Ectodermal cell (in vitro differentiated cells): ENCODE measurements around the gene FAM83C.

Experiments
- H3K27ac ChIP-seq: 2 replicates; pipeline ENCODE4 v1.7.0; 2013; ENCODE audit warnings: mild to moderate bottlenecking, low read depth, low read length; ENCODE audit not compliant: insufficient read depth, poor library complexity, severe bottlenecking
- H3K27me3 ChIP-seq: 2 replicates; pipeline ENCODE4 v1.7.0; 2013; ENCODE audit warnings: mild to moderate bottlenecking, low read length; ENCODE audit not compliant: insufficient read depth, control insufficient read depth, poor library complexity, severe bottlenecking
- H3K36me3 ChIP-seq: one replicate; pipeline ENCODE4 v1.7.0; 2013; ENCODE audit warnings: low read length; ENCODE audit not compliant: control insufficient read depth, insufficient read depth
- H3K4me1 ChIP-seq: one replicate; pipeline ENCODE4 v1.7.0; 2013; ENCODE audit warnings: low read length; ENCODE audit not compliant: control insufficient read depth, insufficient read depth
- H3K4me3 ChIP-seq: 2 replicates; pipeline ENCODE4 v1.7.0; 2013; ENCODE audit warnings: low read depth, low read length, control low read depth; ENCODE audit not compliant: insufficient read depth
- H3K9me3 ChIP-seq: 2 replicates; pipeline ENCODE4 v1.7.0; 2013; ENCODE audit warnings: mild to moderate bottlenecking, low read length, moderate library complexity; ENCODE audit not compliant: control insufficient read depth
- WGBS, 2 experiments: methylation state at CpG; one replicate each; pipeline ENCODE4 v1.1.7; 2013; ENCODE audit warnings: missing lambda C conversion rate in 2 of 2; 5-methylcytosine and 5-hydroxymethylcytosine counted together

FAM83C gene

GRCh38 chr20:35248641-35249475 lies 43.4 kb downstream of the FAM83C start:
- no peaks in the 10 kb centered on the region for H3K27me3 ChIP-seq
- 88 to 91% methylated on average over 9 of the region's 9 CpGs for WGBS, 2 experiments
- H3K4me1 ChIP-seq, result no peaks in the 10 kb centered on the region
- H3K27ac ChIP-seq, result no peak overlapping the region
- no peaks in the 10 kb centered on the region for H3K9me3 ChIP-seq
- H3K36me3 ChIP-seq, result no peaks in the 10 kb centered on the region
- no peak overlapping the region for H3K4me3 ChIP-seq

GRCh38 chr20:35246723-35247122 lies 45.5 kb downstream of the FAM83C start:
- H3K36me3 ChIP-seq, result no peaks in the 10 kb centered on the region
- no peak overlapping the region for H3K4me3 ChIP-seq
- no peaks in the 10 kb centered on the region for H3K9me3 ChIP-seq
- no peak overlapping the region for H3K27ac ChIP-seq
- no peaks in the 10 kb centered on the region for H3K27me3 ChIP-seq
- no peaks in the 10 kb centered on the region for H3K4me1 ChIP-seq
- WGBS, 2 experiments, result 89 to 92% methylated on average over 12 of the region's 12 CpGs

GRCh38 chr20:35243986-35244385 lies 48.2 kb downstream of the FAM83C start:
- WGBS, 2 experiments, result 85 to 86% methylated on average over 2 of the region's 2 CpGs
- H3K4me3 ChIP-seq, result no peak overlapping the region

GRCh38 chr20:35243317-35243716 lies 48.9 kb downstream of the FAM83C start:
- H3K27me3 ChIP-seq, result no peaks in the 10 kb centered on the region
- no peaks in the 10 kb centered on the region for H3K36me3 ChIP-seq
- H3K9me3 ChIP-seq, result no peaks in the 10 kb centered on the region
- H3K4me3 ChIP-seq, result no peak overlapping the region
- no peaks in the 10 kb centered on the region for H3K4me1 ChIP-seq
- 83 to 94% methylated on average over 2 of the region's 2 CpGs for WGBS, 2 experiments
- H3K27ac ChIP-seq, result no peak overlapping the region

More at GRCh38 chr20:35243986-35244385, 48.2 kb downstream of the FAM83C start:
- H3K27me3 ChIP-seq, result no peaks in the 10 kb centered on the region
- no peak overlapping the region for H3K27ac ChIP-seq
- H3K4me1 ChIP-seq, result no peaks in the 10 kb centered on the region
- H3K9me3 ChIP-seq, result no peaks in the 10 kb centered on the region
- H3K36me3 ChIP-seq, result no peaks in the 10 kb centered on the region

GRCh38 chr20:35240811-35241293 lies 51.4 kb downstream of the FAM83C start:
- no peaks in the 10 kb centered on the region for H3K27me3 ChIP-seq

GRCh38 chr20:35240083-35240810 lies 52.0 kb downstream of the FAM83C start:
- H3K4me3 ChIP-seq, result no peak overlapping the region
- no peaks in the 10 kb centered on the region for H3K9me3 ChIP-seq
- H3K4me1 ChIP-seq, result no peaks in the 10 kb centered on the region
- H3K36me3 ChIP-seq, result no peaks in the 10 kb centered on the region
- no peaks in the 10 kb centered on the region for H3K27me3 ChIP-seq
- no peak overlapping the region for H3K27ac ChIP-seq
- WGBS, 2 experiments, result 81 to 85% methylated on average over 5 of the region's 5 CpGs

More at GRCh38 chr20:35240811-35241293, 51.4 kb downstream of the FAM83C start:
- Histone ChIP-seq H3K4me1 (no peaks in the 10 kb centered on the region), H3K9me3 (no peaks in the 10 kb centered on the region), H3K27ac (no peak overlapping the region), H3K36me3 (no peaks in the 10 kb centered on the region), H3K4me3 (no peak overlapping the region)
- 84 to 92% methylated on average over 2 of the region's 2 CpGs for WGBS, 2 experiments

GRCh38 chr20:35238735-35239134 lies 53.5 kb downstream of the FAM83C start:
- no peak overlapping the region for H3K4me3 ChIP-seq
- no peaks in the 10 kb centered on the region for H3K4me1 ChIP-seq
- no peaks in the 10 kb centered on the region for H3K27me3 ChIP-seq
- no peaks in the 10 kb centered on the region for H3K9me3 ChIP-seq
- no peaks in the 10 kb centered on the region for H3K36me3 ChIP-seq
- 89 to 93% methylated on average over 5 of the region's 5 CpGs for WGBS, 2 experiments
- H3K27ac ChIP-seq, result no peak overlapping the region

GRCh38 chr20:35238170-35238569 lies 54.1 kb downstream of the FAM83C start:
- H3K36me3 ChIP-seq, result no peaks in the 10 kb centered on the region
- no peak overlapping the region for H3K4me3 ChIP-seq
- H3K9me3 ChIP-seq, result no peaks in the 10 kb centered on the region
- no peak overlapping the region for H3K27ac ChIP-seq
- no peaks in the 10 kb centered on the region for H3K27me3 ChIP-seq
- WGBS, 2 experiments, result 92 to 95% methylated on average over 4 of the region's 4 CpGs
- no peaks in the 10 kb centered on the region for H3K4me1 ChIP-seq

GRCh38 chr20:35237486-35237885 lies 54.7 kb downstream of the FAM83C start:
- Histone ChIP-seq H3K4me1 (no peaks in the 10 kb centered on the region), H3K27me3 (no peaks in the 10 kb centered on the region), H3K9me3 (no peaks in the 10 kb centered on the region), H3K36me3 (no peaks in the 10 kb centered on the region), H3K27ac (no peak overlapping the region), H3K4me3 (no peak overlapping the region)

GRCh38 chr20:35235881-35236280 lies 56.3 kb downstream of the FAM83C start:
- no peaks in the 10 kb centered on the region for H3K4me1 ChIP-seq
- H3K27me3 ChIP-seq, result no peaks in the 10 kb centered on the region
- no peaks in the 10 kb centered on the region for H3K36me3 ChIP-seq
- no peak overlapping the region for H3K4me3 ChIP-seq
- no peak overlapping the region for H3K27ac ChIP-seq
- 96 to 97% methylated on average over 6 of the region's 6 CpGs for WGBS, 2 experiments
- H3K9me3 ChIP-seq, result no peaks in the 10 kb centered on the region
